GM19043 (cell line): ENCODE results near the gene GPR148.
A peak's percentile ranks its signal among the peaks of the same experiment; 100 is the strongest.
"Not testable (repeated sequence)": the region's sequence is repeated elsewhere in the genome, so short reads cannot be mapped to it uniquely, and the experiment has no call there.

Experiments used
- ATAC-seq: cut with Tn5 transposase; IDR thresholded peaks from one replicate; pipeline ENCODE4 v1.9.1; 2021; ENCODE audit warnings: low read depth; ENCODE audit not compliant: unreplicated experiment

Gene GPR148

GRCh38 chr2:130728549-130729316 lies at the start of gene GPR148:
Gene GPR148, plus strand, starts transcription at chr2:130729070. Its CDS starts 82 bp downstream, at chr2:130729152.
- no peak for ATAC-seq

- not testable (repeated sequence) for ATAC-seq
Observed at GRCh38 chr2:130692041-130692770, 36.7 kb upstream of the GPR148 start.

GRCh38 chr2:130693474-130693873 lies 35.4 kb upstream of the GPR148 start:
- ATAC-seq = not testable (repeated sequence)

GRCh38 chr2:130703250-130703649 lies 25.6 kb upstream of the GPR148 start:
- not testable (repeated sequence) for ATAC-seq

- ATAC-seq = not testable (repeated sequence)
Observed at GRCh38 chr2:130714795-130715194, 14.1 kb upstream of the GPR148 start.

- ATAC-seq = no peak
Observed at GRCh38 chr2:130720036-130720435, 8.8 kb upstream of the GPR148 start.

GRCh38 chr2:130720528-130720927 lies 8.3 kb upstream of the GPR148 start:
- no peak for ATAC-seq

- ATAC-seq = no peak
Observed at GRCh38 chr2:130724455-130724854, 4.4 kb upstream of the GPR148 start.

- ATAC-seq = no peak
Observed at GRCh38 chr2:130726614-130727180, 2.2 kb upstream of the GPR148 start.

GRCh38 chr2:130727286-130727924 lies 1.5 kb upstream of the GPR148 start:
- ATAC-seq = peak; percentile 91

- ATAC-seq = no peak
Observed at GRCh38 chr2:130728007-130728454, 839 bp upstream of the GPR148 start.

GRCh38 chr2:130729322-130730299 lies 741 bp downstream of the GPR148 start:
- ATAC-seq = no peak

GRCh38 chr2:130732257-130732656 lies 3.4 kb downstream of the GPR148 start:
- ATAC-seq = not testable (repeated sequence)

- ATAC-seq = no peak
Observed at GRCh38 chr2:130735200-130735599, 6.3 kb downstream of the GPR148 start.

GRCh38 chr2:130736487-130736886 lies 7.6 kb downstream of the GPR148 start:
- no peak for ATAC-seq

- ATAC-seq = no peak
Observed at GRCh38 chr2:130737592-130737991, 8.7 kb downstream of the GPR148 start.

GRCh38 chr2:130740671-130741070 lies 11.8 kb downstream of the GPR148 start:
- ATAC-seq = no peak

GRCh38 chr2:130743278-130743677 lies 14.4 kb downstream of the GPR148 start:
- ATAC-seq = no peak

GRCh38 chr2:130744287-130745117 lies 15.6 kb downstream of the GPR148 start:
- ATAC-seq = no peak
